Thyroid gland (tissue), 4 donors: ENCODE measurements around the gene FARP2.

Source experiments
- CTCF ChIP-seq, 6 experiments: fragments of 200-600 bp in 3 of 6; fragments of 450-650 bp in 3 of 6; sonication (generic) in 3 of 6; IDR thresholded peaks; one replicate each; pipeline ENCODE4 v1.5.1; 2016 to 2019; ENCODE audit warnings: antibody characterized with exemption in 6 of 6, mild to moderate bottlenecking in 2 of 6, inconsistent platforms in 1 of 6, moderate library complexity in 1 of 6
- POLR2A ChIP-seq, 2 donors: fragments of 450-650 bp; IDR thresholded peaks; one replicate each; pipeline ENCODE4 v1.6.1; 2017; ENCODE audit warnings: antibody characterized with exemption in 2 of 2, mild to moderate bottlenecking in 2 of 2, moderate library complexity in 1 of 2

- TF ChIP-seq POLR2A (IDR thresholded peaks at IDR 0.05) (no peak), CTCF (IDR thresholded peaks at IDR 0.05) (no peak)
Observed at GRCh38 chr2:241540771-241541561, 184.9 kb downstream of the FARP2 start.
